KMS-11 (cell line): Measurements from ENCODE around the gene NDUFS6.

Experiments
- H2AFZ ChIP-seq: fragments of 200-600 bp; sonication (generic); 2 replicates; pipeline ENCODE4 v1.6.1; 2016; ENCODE audit warnings: antibody characterized with exemption, mixed run types, low read depth
- H3K27ac ChIP-seq: fragments of 200-600 bp; sonication (generic); 2 replicates; pipeline ENCODE4 v1.6.1; 2016; ENCODE audit warnings: mild to moderate bottlenecking, mixed run types
- H3K27me3 ChIP-seq: fragments of 200-600 bp; sonication (generic); 2 replicates; pipeline ENCODE4 v1.6.1; 2017; ENCODE audit warnings: mild to moderate bottlenecking, low read depth, mixed run types, moderate library complexity; ENCODE audit not compliant: insufficient read depth
- H3K36me3 ChIP-seq: fragments of 200-600 bp; sonication (generic); 2 replicates; pipeline ENCODE4 v1.6.1; 2017; ENCODE audit warnings: mild to moderate bottlenecking, mixed run types; ENCODE audit not compliant: insufficient read depth
- H3K4me1 ChIP-seq: fragments of 200-600 bp; sonication (generic); 2 replicates; pipeline ENCODE4 v1.6.1; 2016; ENCODE audit warnings: mild to moderate bottlenecking, low read depth, mixed run types; ENCODE audit not compliant: poor library complexity, severe bottlenecking
- H3K4me2 ChIP-seq: fragments of 200-600 bp; sonication (generic); 2 replicates; pipeline ENCODE4 v1.7.0; 2016; ENCODE audit warnings: mild to moderate bottlenecking, mixed run types
- H3K4me3 ChIP-seq: fragments of 200-600 bp; sonication (generic); IDR thresholded peaks from 2 replicates; pipeline ENCODE4 v1.6.1; 2017; ENCODE audit warnings: low read depth, low read length, mixed read lengths; ENCODE audit not compliant: insufficient read depth
- H3K79me2 ChIP-seq: fragments of 200-600 bp; sonication (generic); 2 replicates; pipeline ENCODE4 v1.6.1; 2016; ENCODE audit warnings: low read depth, mixed run types; ENCODE audit not compliant: insufficient read depth
- H3K9ac ChIP-seq: fragments of 200-600 bp; sonication (generic); 2 replicates; pipeline ENCODE4 v1.6.1; 2016; ENCODE audit warnings: mild to moderate bottlenecking, mixed run types
- H4K20me1 ChIP-seq: fragments of 200-600 bp; sonication (generic); 2 replicates; pipeline ENCODE4 v1.6.1; 2016; ENCODE audit warnings: mild to moderate bottlenecking, mixed run types; ENCODE audit not compliant: insufficient read depth
- TF ChIP-seq, protein P1 (sequence below): fragments of 200-600 bp; sonication (generic); conservative IDR thresholded peaks from 2 replicates; pipeline ENCODE4 v1.6.1; 2017; ENCODE audit warnings: low read depth, mild to moderate bottlenecking, antibody characterized with exemption, low read length, moderate library complexity, mixed read lengths

NDUFS6 gene

DNA sequence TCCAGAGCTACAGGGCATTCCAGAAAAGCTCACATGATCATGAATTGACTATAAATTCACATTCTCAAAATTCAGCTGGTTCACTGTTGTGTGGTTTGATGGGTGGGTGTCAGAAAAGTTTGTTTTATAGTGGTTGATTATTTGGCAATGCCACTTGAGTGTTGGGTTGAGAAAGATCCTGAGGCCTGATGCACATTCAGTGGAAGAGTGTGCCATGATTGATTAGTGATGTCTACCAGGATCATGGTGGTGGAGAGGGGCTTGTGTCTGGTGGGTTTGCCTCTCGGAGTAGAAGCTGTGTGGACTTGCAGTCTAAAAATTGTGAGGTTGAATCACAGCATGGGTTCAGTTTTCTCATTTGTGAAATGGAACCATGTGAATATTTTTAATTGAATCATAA is 2.0 kb downstream of the NDUFS6 start:
- peaks cover 16% of the 10 kb centered on the region for H3K4me1 ChIP-seq
- no peak overlapping the region for H3K9ac ChIP-seq
- peaks cover 24% of the 10 kb centered on the region; the same call in 1 of the 2 replicates for H3K36me3 ChIP-seq
- H3K27me3 ChIP-seq, result no peaks in the 10 kb centered on the region
- TF ChIP-seq, protein P1, sequence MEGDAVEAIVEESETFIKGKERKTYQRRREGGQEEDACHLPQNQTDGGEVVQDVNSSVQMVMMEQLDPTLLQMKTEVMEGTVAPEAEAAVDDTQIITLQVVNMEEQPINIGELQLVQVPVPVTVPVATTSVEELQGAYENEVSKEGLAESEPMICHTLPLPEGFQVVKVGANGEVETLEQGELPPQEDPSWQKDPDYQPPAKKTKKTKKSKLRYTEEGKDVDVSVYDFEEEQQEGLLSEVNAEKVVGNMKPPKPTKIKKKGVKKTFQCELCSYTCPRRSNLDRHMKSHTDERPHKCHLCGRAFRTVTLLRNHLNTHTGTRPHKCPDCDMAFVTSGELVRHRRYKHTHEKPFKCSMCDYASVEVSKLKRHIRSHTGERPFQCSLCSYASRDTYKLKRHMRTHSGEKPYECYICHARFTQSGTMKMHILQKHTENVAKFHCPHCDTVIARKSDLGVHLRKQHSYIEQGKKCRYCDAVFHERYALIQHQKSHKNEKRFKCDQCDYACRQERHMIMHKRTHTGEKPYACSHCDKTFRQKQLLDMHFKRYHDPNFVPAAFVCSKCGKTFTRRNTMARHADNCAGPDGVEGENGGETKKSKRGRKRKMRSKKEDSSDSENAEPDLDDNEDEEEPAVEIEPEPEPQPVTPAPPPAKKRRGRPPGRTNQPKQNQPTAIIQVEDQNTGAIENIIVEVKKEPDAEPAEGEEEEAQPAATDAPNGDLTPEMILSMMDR, result no peak
- no peaks in the 10 kb centered on the region for H4K20me1 ChIP-seq
- H3K4me2 ChIP-seq, result no peak overlapping the region
- no peak overlapping the region for H3K27ac ChIP-seq
- H3K79me2 ChIP-seq, result peaks cover 89% of the 10 kb centered on the region
- no peak overlapping the region for H3K4me3 ChIP-seq
- H2AFZ ChIP-seq, result no peak overlapping the region

DNA sequence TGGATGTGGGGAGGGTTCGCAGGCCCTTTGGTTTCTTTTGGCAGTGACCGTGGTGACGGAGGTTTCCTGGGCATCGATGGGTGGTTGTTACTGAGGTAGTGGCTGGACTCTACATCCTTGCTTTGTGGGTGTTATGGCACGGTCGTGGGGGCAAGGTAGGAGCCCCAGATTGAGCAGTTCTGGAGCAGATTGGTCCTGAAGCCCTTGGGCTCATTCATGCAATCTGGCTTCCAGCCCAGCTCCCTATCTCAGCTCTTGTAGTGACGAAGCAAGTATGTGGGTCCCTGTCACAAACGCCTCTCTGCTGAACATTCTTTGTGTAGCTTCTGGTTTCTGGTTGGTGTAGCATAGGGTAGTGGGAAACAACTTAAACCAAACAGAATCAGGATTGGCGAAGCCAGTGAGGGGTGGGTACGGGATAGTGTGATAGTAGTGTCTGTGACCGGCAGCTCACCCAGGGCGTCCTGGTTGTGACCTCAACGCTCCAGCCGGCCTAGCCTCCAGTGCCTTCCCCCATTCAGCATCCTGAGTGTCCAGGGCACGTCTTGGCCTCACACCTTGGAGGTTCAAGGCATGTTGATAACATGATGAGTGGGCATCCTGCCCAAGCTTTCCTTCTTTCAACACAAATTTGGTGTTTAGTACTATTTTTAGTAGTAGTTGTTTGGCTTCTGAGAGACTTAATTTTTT is 2.9 kb downstream of the NDUFS6 start:
- Histone ChIP-seq H3K4me2 (no peak overlapping the region), H3K79me2 (peaks cover 85% of the 10 kb centered on the region), H3K27me3 (no peaks in the 10 kb centered on the region), H3K4me3 (no peak overlapping the region), H2AFZ (no peak overlapping the region), H4K20me1 (no peaks in the 10 kb centered on the region), H3K9ac (no peak overlapping the region), H3K27ac (no peak overlapping the region), H3K4me1 (peaks cover 12% of the 10 kb centered on the region), H3K36me3 (peaks cover 22% of the 10 kb centered on the region; the same call in 1 of the 2 replicates)
- TF ChIP-seq, protein P1, result no peak

- Histone ChIP-seq H3K36me3 (peaks cover 22% of the 10 kb centered on the region; the same call in 1 of the 2 replicates), H2AFZ (no peak overlapping the region), H3K4me1 (peaks cover 12% of the 10 kb centered on the region), H3K27me3 (no peaks in the 10 kb centered on the region), H4K20me1 (no peaks in the 10 kb centered on the region), H3K79me2 (peaks cover 85% of the 10 kb centered on the region), H3K27ac (no peak overlapping the region), H3K4me2 (no peak overlapping the region), H3K4me3 (no peak overlapping the region), H3K9ac (no peak overlapping the region)
- TF ChIP-seq, protein P1, result no peak
Observed at GRCh38 chr5:1805326-1805725, 4.1 kb downstream of the NDUFS6 start.

GRCh38 chr5:1805736-1806135 is 4.5 kb downstream of the NDUFS6 start:
- peaks cover 85% of the 10 kb centered on the region for H3K79me2 ChIP-seq
- H3K4me2 ChIP-seq, result no peak overlapping the region
- no peaks in the 10 kb centered on the region for H3K27me3 ChIP-seq
- peaks cover 12% of the 10 kb centered on the region for H3K4me1 ChIP-seq
- H3K9ac ChIP-seq, result no peak overlapping the region
- no peaks in the 10 kb centered on the region for H4K20me1 ChIP-seq
- no peak overlapping the region for H3K4me3 ChIP-seq
- no peak overlapping the region for H2AFZ ChIP-seq
- TF ChIP-seq, protein P1, result no peak
- H3K36me3 ChIP-seq, result peaks cover 22% of the 10 kb centered on the region; the same call in 1 of the 2 replicates
- H3K27ac ChIP-seq, result no peak overlapping the region
